ENCODE results near the gene NFS1. TPM values are rescaled to one million over a fixed set of nuclear protein-coding genes. Genes with fewer than 3 reads are reported as not detected.
A peak's percentile ranks its signal among the peaks of the same experiment; 100 is the strongest.

Gene NFS1
- total and polyA plus RNA-seq, 2 of the 4 experiments (the other 2 are of a cell fraction): 16.5 to 35.6 TPM

GRCh38 chr20:35697696-35698297 lies 1.4 kb downstream of the NFS1 start:
- in situ Hi-C loops (cut with MboI; ENCODE audit: low sequenced_read_pairs): no loop called here
- no peaks in the 10 kb centered on the region for H3K9me3 ChIP-seq (ENCODE audit: control insufficient read depth, insufficient read depth, low read length)
- peaks cover 25% of the 10 kb centered on the region for H3K36me3 ChIP-seq (ENCODE audit: control insufficient read depth, insufficient read depth, low read length)
- peaks cover 11% of the 10 kb centered on the region for H3K9me1 ChIP-seq (ENCODE audit: insufficient read depth, low read length)
- BruUV-seq (replicated peaks): no TSS peak
- no peak overlapping the region; the same call in 1 of the 2 replicates for H3K4ac ChIP-seq (ENCODE audit: low read depth, low read length)
- no peak overlapping the region for H2BK20ac ChIP-seq (ENCODE audit: low read depth, low read length)
- CTCF ChIA-PET: interaction anchor here (0.6 kb wide), 1 partner anchor 37 kb away, joined by 3 read pairs; no protein-coding TSS in a partner anchor
- intact Hi-C loops (cut with micrococcal nuclease): loop anchor here (2.0 to 5.0 kb wide), 2 partner anchors 185 to 255 kb away; partner anchors contain the start of gene SCAND1
- peak overlapping the region; percentile 98 for H3K4me2 ChIP-seq (ENCODE audit: low read depth, low read length)
- DNase-seq (no peak), ATAC-seq (ENCODE audit: low read depth) (no peak)
- H2BK15ac ChIP-seq (ENCODE audit: low read depth, low read length): no peak overlapping the region
- H3K9ac ChIP-seq (ENCODE audit: low read depth, low read length): 0 out of 2 replicates have a peak overlapping the region, but pooled peaks have one; percentile 44
- H4K91ac ChIP-seq (ENCODE audit: insufficient read depth, low read depth, low read length): no peak overlapping the region
- 100% methylated on average over 1 of the region's 9 CpGs; no CpG with 5 or more reads in 1 of the 2 experiments for WGBS, 2 experiments (ENCODE audit: extremely low coverage in 2 of 2, insufficient read length in 1 of 2)
- no peak overlapping the region for H2BK120ac ChIP-seq (ENCODE audit: low read depth, low read length)
- H3K23ac ChIP-seq (ENCODE audit: low read depth, low read length): peak overlapping the region; percentile 61; the same call in 1 of the 2 replicates
- peak overlapping the region; percentile 86 to 90; a peak in 2 of 4 replicates for H4K8ac ChIP-seq (ENCODE audit: low read depth in 2 of 2, low read length in 2 of 2)
- H4K20me1 ChIP-seq (ENCODE audit: insufficient read depth, low read length): peaks cover 10% of the 10 kb centered on the region
- H3K27me3 ChIP-seq (ENCODE audit: control insufficient read depth, insufficient read depth, low read length): no peaks in the 10 kb centered on the region
- H3K79me1 ChIP-seq (ENCODE audit: low read depth in 1 of 2, low read length in 2 of 2): peaks cover 26 to 66% of the 10 kb centered on the region in 2 experiments
- H2BK5ac ChIP-seq (ENCODE audit: low read depth, low read length, poor library complexity, severe bottlenecking): no peak overlapping the region
- no peak overlapping the region for H4K5ac ChIP-seq (ENCODE audit: low read depth, low read length)
- peak overlapping the region; percentile 97 for H2AK9ac ChIP-seq (replicated peaks; ENCODE audit: low read depth, low read length, poor library complexity)
- dilution Hi-C loops (cut with HindIII; ENCODE audit: low sequenced_read_pairs, unreplicated experiment): no loop called here
- no peak overlapping the region for H3K27ac ChIP-seq (ENCODE audit: insufficient read depth, low read length)
- peak overlapping the region; percentile 94 for H2AFZ ChIP-seq (replicated peaks; ENCODE audit: low read length, poor library complexity)
- peaks cover 5% of the 10 kb centered on the region for H3K4me1 ChIP-seq (ENCODE audit: control insufficient read depth, insufficient read depth, low read length)
- no peak overlapping the region for H3K18ac ChIP-seq (ENCODE audit: low read depth, low read length)
- no peak overlapping the region for H3K56ac ChIP-seq (ENCODE audit: extremely low read depth, insufficient read depth, low read length)
- POLR2A ChIA-PET (ENCODE audit: unreplicated experiment): no interaction called here
- peak overlapping the region; percentile 73; the same call in 1 of the 2 replicates for H3K4me3 ChIP-seq (ENCODE audit: insufficient read depth, low read depth, low read length)
- H2AK5ac ChIP-seq (ENCODE audit: low read depth, low read length): 0 out of 2 replicates have a peak overlapping the region, but pooled peaks have one; percentile 9
- H3K14ac ChIP-seq (replicated peaks; ENCODE audit: low read depth, low read length): no peak overlapping the region
- TF ChIP-seq BHLHE40 (IDR thresholded peaks at IDR 0.05; ENCODE audit: low read depth, low read length) (no peak), CTCF (conservative IDR thresholded peaks at IDR 0.05; ENCODE audit: low read depth, low read length) (no peak), NFE2L2 (IDR thresholded peaks at IDR 0.05; ENCODE audit: low read depth, low read length) (no peak), CHD1 (IDR thresholded peaks at IDR 0.05; ENCODE audit: low read depth, low read length) (no peak), MXI1 (IDR thresholded peaks at IDR 0.05; ENCODE audit: borderline replicate concordance, low read depth, low read length) (no peak), RCOR1 (IDR thresholded peaks at IDR 0.05; ENCODE audit: insufficient replicate concordance, low read length) (no peak), FOS (IDR thresholded peaks at IDR 0.05; ENCODE audit: low read depth, low read length) (no peak), ELK1 (IDR thresholded peaks at IDR 0.05; ENCODE audit: borderline replicate concordance, low read depth, low read length) (no peak), POLR2A (IDR thresholded peaks at IDR 0.05; ENCODE audit: low read depth, low read length) (no peak), MAFK (IDR thresholded peaks at IDR 0.05; ENCODE audit: low read depth, low read length) (no peak), RFX5 (IDR thresholded peaks at IDR 0.05; ENCODE audit: low read depth, low read length) (no peak), MAZ (IDR thresholded peaks at IDR 0.05; ENCODE audit: borderline replicate concordance, low read depth, low read length) (no peak), USF2 (IDR thresholded peaks at IDR 0.05; ENCODE audit: low read depth, low read length) (no peak), RAD21 (IDR thresholded peaks at IDR 0.05; ENCODE audit: low read length) (no peak), SMC3 (IDR thresholded peaks at IDR 0.05; ENCODE audit: low read depth, low read length) (no peak)
